ENCODE measurements around the gene BAAT. TPM values are rescaled to one million over a fixed set of nuclear protein-coding genes. Genes with fewer than 3 reads are reported as not detected.

Gene BAAT
- total RNA-seq, 2 donors from 2014 or later = not detected

GRCh38 chr9:101380295-101380694 lies 4.5 kb downstream of the BAAT start:
- Histone ChIP-seq H3K4me3 (ENCODE audit: low read length) (no peak overlapping the region), H3K9ac (ENCODE audit: extremely low read depth, low read length, poor library complexity, severe bottlenecking) (no peak overlapping the region), H3K4me1 (ENCODE audit: control insufficient read depth, insufficient read depth, low read length) (no peaks in the 10 kb centered on the region), H3K9me3 (ENCODE audit: control insufficient read depth, low read length) (peaks cover 12% of the 10 kb centered on the region), H3K27ac (ENCODE audit: low read depth, low read length) (no peak overlapping the region), H3K27me3 (ENCODE audit: control insufficient read depth, insufficient read depth, low read length, poor library complexity, severe bottlenecking) (no peaks in the 10 kb centered on the region), H3K36me3 (ENCODE audit: control insufficient read depth, insufficient read depth, low read length) (no peaks in the 10 kb centered on the region)
- H3K4me1 Mint-ChIP-seq = no peaks in the 10 kb centered on the region
- H3K27me3 Mint-ChIP-seq (ENCODE audit: insufficient read depth) = no peaks in the 10 kb centered on the region
- no peak overlapping the region for H3K4me3 Mint-ChIP-seq
- no peak for TF ChIP-seq CTCF (conservative IDR thresholded peaks at IDR 0.05)
- H3K27ac Mint-ChIP-seq = no peak overlapping the region
- H3K9me3 Mint-ChIP-seq = peaks cover 31% of the 10 kb centered on the region
- DNase-seq = no peak
- H3K36me3 Mint-ChIP-seq (ENCODE audit: low read depth) = peaks cover 12% of the 10 kb centered on the region

- DNase-seq = no peak
- H3K27ac ChIP-seq (ENCODE audit: low read depth, low read length) = no peak overlapping the region
- H3K27ac Mint-ChIP-seq = no peak overlapping the region
- H3K27me3 ChIP-seq (ENCODE audit: control insufficient read depth, insufficient read depth, low read length, poor library complexity, severe bottlenecking) = no peaks in the 10 kb centered on the region
- TF ChIP-seq CTCF (conservative IDR thresholded peaks at IDR 0.05) = no peak
- no peaks in the 10 kb centered on the region for H3K36me3 ChIP-seq (ENCODE audit: control insufficient read depth, insufficient read depth, low read length)
- H3K27me3 Mint-ChIP-seq (ENCODE audit: insufficient read depth) = no peaks in the 10 kb centered on the region
- H3K4me1 Mint-ChIP-seq = no peaks in the 10 kb centered on the region
- WGBS, 2 experiments (ENCODE audit: insufficient coverage in 1 of 2, insufficient read length in 1 of 2) = 80 to 93% methylated on average over 2 to 6 of the region's 6 CpGs
- H3K9ac ChIP-seq (ENCODE audit: extremely low read depth, low read length, poor library complexity, severe bottlenecking) = no peak overlapping the region
- H3K4me1 ChIP-seq (ENCODE audit: control insufficient read depth, insufficient read depth, low read length) = no peaks in the 10 kb centered on the region
- no peaks in the 10 kb centered on the region for H3K9me3 ChIP-seq (ENCODE audit: control insufficient read depth, low read length)
- peaks cover 2% of the 10 kb centered on the region for H3K36me3 Mint-ChIP-seq (ENCODE audit: low read depth)
- no peak overlapping the region for H3K4me3 ChIP-seq (ENCODE audit: low read length)
- H3K9me3 Mint-ChIP-seq = peaks cover 17% of the 10 kb centered on the region
- H3K4me3 Mint-ChIP-seq = no peak overlapping the region
Measured at GRCh38 chr9:101376111-101376848, 8.5 kb downstream of the BAAT start.

GRCh38 chr9:101375546-101375945 lies 9.3 kb downstream of the BAAT start:
- Mint-ChIP-seq H3K4me1 (no peaks in the 10 kb centered on the region), H3K4me3 (no peak overlapping the region), H3K27ac (no peak overlapping the region), H3K9me3 (peaks cover 17% of the 10 kb centered on the region), H3K36me3 (ENCODE audit: low read depth) (peaks cover 2% of the 10 kb centered on the region), H3K27me3 (ENCODE audit: insufficient read depth) (no peaks in the 10 kb centered on the region)
- H3K36me3 ChIP-seq (ENCODE audit: control insufficient read depth, insufficient read depth, low read length) = no peaks in the 10 kb centered on the region
- no peak overlapping the region for H3K9ac ChIP-seq (ENCODE audit: extremely low read depth, low read length, poor library complexity, severe bottlenecking)
- no peak overlapping the region for H3K4me3 ChIP-seq (ENCODE audit: low read length)
- H3K27ac ChIP-seq (ENCODE audit: low read depth, low read length) = no peak overlapping the region
- DNase-seq = no peak
- WGBS, 2 experiments (ENCODE audit: insufficient coverage in 1 of 2, insufficient read length in 1 of 2) = 92 to 94% methylated on average over 11 to 12 of the region's 12 CpGs
- H3K27me3 ChIP-seq (ENCODE audit: control insufficient read depth, insufficient read depth, low read length, poor library complexity, severe bottlenecking) = no peaks in the 10 kb centered on the region
- no peaks in the 10 kb centered on the region for H3K4me1 ChIP-seq (ENCODE audit: control insufficient read depth, insufficient read depth, low read length)
- no peak for TF ChIP-seq CTCF (conservative IDR thresholded peaks at IDR 0.05)
- H3K9me3 ChIP-seq (ENCODE audit: control insufficient read depth, low read length) = no peaks in the 10 kb centered on the region

All from endodermal cell (in vitro differentiated cells).